Endothelial cell of umbilical vein (primary cell): ENCODE measurements around the gene EXOC6B. TPM values are rescaled to one million over a fixed set of nuclear protein-coding genes. Genes with fewer than 3 reads are reported as not detected.

Experiments used
- BruUV-seq: library from RNA; stranded (reverse); fragments of 400-500 nt; replicated peaks from 2 replicates; lab custom pipeline; 2021; lab: Mats Ljungman, UMichigan
- CTCF ChIA-PET: fragments of 300-600, 350-600 bp; sonication (Branson Sonifier 250); formaldehyde crosslinking; loops from one replicate; lab custom pipeline; 2021; ENCODE audit warnings: antibody characterized with exemption, inconsistent platforms; lab: Charles Lee
- POLR2A ChIA-PET: fragments of 300-600, 350-600 bp; sonication (Branson Sonifier 250); formaldehyde crosslinking; loops from one replicate; lab custom pipeline; 2021; ENCODE audit warnings: antibody characterized with exemption, inconsistent platforms; lab: Charles Lee
- DNase-seq: peaks from one replicate; pipeline ENCODE4 v3.0.0-alpha.2; 2011; ENCODE audit warnings: low read depth, low spot score
- FAIRE-seq: peaks from 2 replicates; lab custom pipeline; 2011; peaks lifted over from hg19 to GRCh38; lab: Jason Lieb, UNC
- H2AFZ ChIP-seq: 2 replicates; pipeline ENCODE4 v1.6.0; 2012; ENCODE audit warnings: low read depth, low read length, control low read depth, inconsistent platforms
- H3K27ac ChIP-seq: 2 replicates; pipeline ENCODE4 v1.5.1; 2011; ENCODE audit warnings: low read depth, mild to moderate bottlenecking, control low read depth, low read length, moderate library complexity; ENCODE audit not compliant: insufficient read depth
- H3K27me3 ChIP-seq, 2 experiments: 2 replicates each; pipeline versions ENCODE4 v1.6.0 to v1.6.1; 2011; ENCODE audit warnings: low read length in 2 of 2, mixed read lengths in 1 of 2; ENCODE audit not compliant: control insufficient read depth in 2 of 2, insufficient read depth in 2 of 2
- H3K36me3 ChIP-seq, 2 experiments: 2 replicates in 1 of 2; 3 replicates in 1 of 2; pipeline ENCODE4 v1.5.1; 2011; ENCODE audit warnings: low read length in 2 of 2, mild to moderate bottlenecking in 1 of 2, moderate library complexity in 1 of 2; ENCODE audit not compliant: control insufficient read depth in 2 of 2, insufficient read depth in 2 of 2; ENCODE audit errors: extremely low read depth in 1 of 2
- H3K4me1 ChIP-seq: 3 replicates; pipeline ENCODE4 v1.5.1; 2011; ENCODE audit warnings: mild to moderate bottlenecking, low read length; ENCODE audit not compliant: control insufficient read depth, insufficient read depth; ENCODE audit errors: extremely low read depth
- H3K4me2 ChIP-seq: 2 replicates; pipeline ENCODE4 v1.6.1; 2011; ENCODE audit warnings: low read length, control low read depth, mixed read lengths; ENCODE audit not compliant: insufficient read depth
- H3K4me3 ChIP-seq, 3 experiments: fragments of 200-600 bp in 1 of 3; sonication (generic), shearing (Covaris generic) in 1 of 3; replicated peaks in 1 of 3; 2 replicates each; pipeline ENCODE4 v1.5.1; 2011 to 2016; ENCODE audit warnings: control low read depth in 3 of 3, low read length in 3 of 3, mild to moderate bottlenecking in 2 of 3, inconsistent platforms in 1 of 3, low read depth in 1 of 3, moderate library complexity in 1 of 3; ENCODE audit not compliant: insufficient read depth in 1 of 3
- H3K79me2 ChIP-seq: 2 replicates; pipeline ENCODE4 v1.6.0; 2012; ENCODE audit warnings: low read length, inconsistent platforms; ENCODE audit not compliant: control insufficient read depth, insufficient read depth
- H3K9ac ChIP-seq: replicated peaks from 2 replicates; pipeline ENCODE3; 2011; ENCODE audit warnings: low read length, control low read depth; ENCODE audit not compliant: insufficient read depth; ENCODE audit errors: extremely low read depth
- H3K9me1 ChIP-seq: replicated peaks from 3 replicates; pipeline ENCODE4 v1.6.0; 2011; ENCODE audit warnings: mild to moderate bottlenecking, low read length; ENCODE audit not compliant: control insufficient read depth, insufficient read depth; ENCODE audit errors: extremely low read depth
- H3K9me3 ChIP-seq: replicated peaks from 2 replicates; pipeline ENCODE4 v1.5.1; 2012; ENCODE audit warnings: low read length, inconsistent platforms; ENCODE audit not compliant: control insufficient read depth, insufficient read depth
- H4K20me1 ChIP-seq: replicated peaks from 2 replicates; pipeline ENCODE3; 2011; ENCODE audit warnings: mild to moderate bottlenecking, low read length; ENCODE audit not compliant: control insufficient read depth, insufficient read depth; ENCODE audit errors: extremely low read depth
- CTCF ChIP-seq, 2 donors: IDR thresholded peaks; 1 replicate in 1 of 2; 2 replicates in 1 of 2; pipeline ENCODE4 v1.5.1; 2011; ENCODE audit warnings: low read length in 2 of 2, mild to moderate bottlenecking in 2 of 2, moderate library complexity in 2 of 2, control low read depth in 1 of 2, inconsistent platforms in 1 of 2, low read depth in 1 of 2; ENCODE audit not compliant: insufficient read depth in 1 of 2; ENCODE audit errors: extremely low read depth in 1 of 2
- EZH2 ChIP-seq: IDR thresholded peaks from 2 replicates; pipeline ENCODE4 v1.6.1; 2012; ENCODE audit warnings: borderline replicate concordance, low read depth, mild to moderate bottlenecking, moderate library complexity, low read length, inconsistent platforms; ENCODE audit not compliant: severe bottlenecking
- FOS ChIP-seq: IDR thresholded peaks from 2 replicates; pipeline ENCODE4 v1.6.1; 2011; ENCODE audit warnings: mild to moderate bottlenecking, low read length, moderate library complexity, borderline replicate concordance; ENCODE audit not compliant: insufficient read depth
- GATA2 ChIP-seq: IDR thresholded peaks from 2 replicates; pipeline ENCODE4 v1.7.0; 2011; ENCODE audit warnings: low read depth, mild to moderate bottlenecking, moderate library complexity, mixed read lengths, low read length; ENCODE audit not compliant: insufficient read length, insufficient read depth
- JUN ChIP-seq: IDR thresholded peaks from 2 replicates; pipeline ENCODE4 v1.6.1; 2011; ENCODE audit warnings: borderline replicate concordance, low read depth; ENCODE audit not compliant: insufficient read length, insufficient read depth
- MAX ChIP-seq: IDR thresholded peaks from 2 replicates; pipeline ENCODE4 v1.6.1; 2011; ENCODE audit not compliant: insufficient read depth, insufficient read length
- MYC ChIP-seq: IDR thresholded peaks from one replicate; pipeline ENCODE4 v1.6.1; 2011; ENCODE audit warnings: mild to moderate bottlenecking, low read depth, low read length
- POLR2A ChIP-seq: IDR thresholded peaks from 2 replicates; pipeline ENCODE4 v1.6.1; 2012; ENCODE audit warnings: low read depth, mild to moderate bottlenecking, control low read depth, low read length
- POLR2AphosphoS5 ChIP-seq: IDR thresholded peaks from 2 replicates; pipeline ENCODE4 v1.6.1; 2012; ENCODE audit warnings: low read depth, mild to moderate bottlenecking, control low read depth, low read length, moderate library complexity; ENCODE audit not compliant: insufficient read depth
- dilution Hi-C: fragments of 300-500 bp; cut with MboI; formaldehyde crosslinking; loops from one replicate; pipeline ENCODE4 v1.15.0; 2019; ENCODE audit warnings: low sequenced_read_pairs; ENCODE audit not compliant: extremely low pct_ligation_motif_present
- intact Hi-C: fragments of 100-400 bp; cut with micrococcal nuclease; formaldehyde crosslinking; loops from one replicate; pipeline ENCODE4 v1.10.0; 2022
- polyA plus RNA-seq, 4 experiments: library from polyadenylated mRNA; depleted of rRNA in 3 of 4; stranded (reverse) in 3 of 4; unstranded in 1 of 4; fragments of >200 nt; gene quantifications; 2 replicates each; pipeline versions ENCODE4 v1.2.1 to v1.2.3, GENCODE V29; 2011 to 2012; ENCODE audit warnings: missing spikeins in 1 of 4
- total RNA-seq: library from RNA; stranded (reverse); gene quantifications from 2 replicates; pipeline ENCODE4 v1.2.3, GENCODE V29; 2021

The EXOC6B gene
- total and polyA plus RNA-seq, 2 donors (not counting 3 experiments of a cell fraction or from before 2014, with no cell fraction given) = 10.8 to 34.8 TPM

GRCh38 chr2:72454189-72454588 is 371.6 kb downstream of the EXOC6B start:
- dilution Hi-C loops (no loop called here), intact Hi-C loops (no loop called here)
- no peak overlapping the region for H3K4me3 ChIP-seq
- TF ChIP-seq EZH2 (no peak), FOS (no peak), CTCF (IDR thresholded peaks at IDR 0.05; ENCODE audit: extremely low read depth in 1 of 2, insufficient read depth in 1 of 2, low read depth in 1 of 2, low read length in 2 of 2) (no peak), JUN (no peak), MYC (no peak), MAX (no peak), POLR2A (no peak), POLR2AphosphoS5 (no peak), GATA2 (no peak)
- H3K36me3 ChIP-seq = no peaks in the 10 kb centered on the region
- H4K20me1 ChIP-seq = no peaks in the 10 kb centered on the region
- ChIA-PET POLR2A (no interaction called here), CTCF (interaction anchor here (0.7 kb wide), 1 partner anchor 152 kb away, joined by 3 read pairs; no protein-coding TSS in a partner anchor)
- no peaks in the 10 kb centered on the region for H3K9me3 ChIP-seq
- FAIRE-seq = no peak
- no peak overlapping the region for H2AFZ ChIP-seq
- H3K9ac ChIP-seq = no peak overlapping the region
- H3K79me2 ChIP-seq = no peaks in the 10 kb centered on the region
- no peaks in the 10 kb centered on the region for H3K4me1 ChIP-seq
- H3K27me3 ChIP-seq = no peaks in the 10 kb centered on the region
- H3K9me1 ChIP-seq = no peaks in the 10 kb centered on the region
- no peak for DNase-seq
- H3K27ac ChIP-seq = no peak overlapping the region
- no peak overlapping the region for H3K4me2 ChIP-seq
- no TSS peak for BruUV-seq
